Eye (tissue), 1 donor: Measurements from ENCODE around the gene ZFYVE21.

ENCODE experiments used
- DNase-seq: peaks from one replicate; pipeline ENCODE4 v3.0.0-alpha.2; 2015

ZFYVE21 gene

DNA sequence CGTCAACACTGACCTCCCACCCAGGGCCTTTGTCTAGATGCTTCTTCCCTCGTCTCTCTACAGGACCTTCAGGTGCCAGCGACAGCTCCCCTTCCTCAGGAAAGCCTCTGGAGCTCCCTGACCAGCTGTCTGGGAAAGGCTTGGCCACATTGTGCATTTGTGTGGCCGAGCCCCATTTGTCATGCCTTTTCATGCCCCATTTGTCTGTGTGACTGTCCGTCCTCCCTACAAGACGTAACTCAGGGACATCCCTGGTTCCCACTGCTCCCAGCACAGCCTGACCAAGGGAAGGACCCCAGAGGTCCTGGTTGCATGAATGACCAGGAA lies 23.8 kb downstream of the ZFYVE21 start:
- no peak for DNase-seq

GRCh38 chr14:103739793-103740501 lies 24.3 kb downstream of the ZFYVE21 start:
- DNase-seq: no peak

GRCh38 chr14:103740991-103741689 lies 25.5 kb downstream of the ZFYVE21 start:
- DNase-seq: no peak

GRCh38 chr14:103741876-103742275 lies 26.3 kb downstream of the ZFYVE21 start:
- no peak for DNase-seq

DNA sequence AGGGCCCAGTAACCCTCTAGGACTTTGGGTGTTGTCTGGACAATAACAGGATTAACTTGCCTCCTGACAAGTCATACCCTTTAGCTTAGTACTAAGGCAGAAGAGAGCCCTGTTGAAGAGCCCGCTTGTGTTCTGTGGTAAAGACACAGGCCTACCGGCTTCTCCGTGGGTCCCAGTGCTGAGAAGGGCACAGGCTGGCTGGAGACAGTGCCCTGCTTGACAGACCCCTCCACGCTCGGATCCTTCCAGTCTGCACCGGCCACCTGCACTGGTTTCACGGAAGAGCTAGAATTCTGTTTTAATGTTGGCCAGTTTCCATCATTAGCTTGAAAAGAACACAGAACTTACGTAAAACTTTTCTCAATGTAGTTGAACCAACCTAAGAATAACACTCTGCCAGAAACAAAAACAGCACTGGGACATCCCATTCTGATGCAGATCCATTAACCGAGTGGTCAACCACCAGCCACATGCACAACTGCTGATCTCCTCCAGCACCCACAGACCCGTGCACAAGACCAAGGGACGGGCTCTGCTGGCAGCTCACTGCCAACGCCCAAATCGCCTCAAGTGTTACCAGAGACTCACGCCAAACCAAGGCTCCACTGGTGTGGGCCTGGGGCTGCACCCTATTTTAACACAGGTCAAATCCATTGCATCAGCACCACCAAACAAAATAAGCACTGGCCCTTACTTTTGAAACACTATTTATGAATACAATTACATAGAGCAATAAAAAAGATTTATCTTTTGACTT lies 27.1 kb downstream of the ZFYVE21 start:
- no peak for DNase-seq

- DNase-seq: no peak
Measured at GRCh38 chr14:103743691-103744090, 28.1 kb downstream of the ZFYVE21 start.

DNA sequence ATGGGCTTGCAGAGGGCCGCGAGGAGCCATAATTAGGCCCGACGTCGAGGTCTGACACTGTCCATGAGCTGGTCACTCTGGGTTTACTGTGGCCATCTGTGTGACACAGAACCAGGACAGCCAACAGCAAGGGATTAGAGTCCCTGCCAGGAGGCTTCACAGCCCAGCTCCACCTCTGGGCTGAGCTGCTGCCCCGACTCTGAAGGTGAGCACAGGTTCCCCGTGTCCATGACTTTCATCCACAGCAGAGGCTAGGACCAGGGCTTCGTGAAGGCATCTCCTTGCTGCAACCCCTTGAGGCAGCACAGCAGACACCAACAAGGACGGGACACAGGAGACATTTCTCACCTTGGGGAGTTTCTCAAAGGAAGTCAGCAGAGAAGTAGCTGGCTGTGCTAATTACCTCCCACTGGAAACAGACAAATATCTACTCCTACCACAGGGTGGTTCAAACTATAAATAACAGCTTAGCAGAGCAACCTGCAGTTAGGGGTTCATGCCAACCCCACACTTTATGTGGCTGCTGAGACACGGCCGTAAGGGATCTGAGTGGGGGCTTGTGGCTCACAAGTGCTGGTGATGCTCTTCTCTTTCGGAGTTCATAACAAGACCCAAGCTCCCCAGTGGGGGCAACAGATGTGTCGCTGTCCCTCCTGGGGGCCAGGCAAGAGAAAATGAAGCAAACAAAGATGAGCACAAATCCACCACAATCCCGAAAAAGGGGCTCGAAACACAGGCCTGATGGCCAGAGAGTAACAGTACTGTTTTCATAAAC lies 29.2 kb downstream of the ZFYVE21 start:
- DNase-seq: no peak

DNA sequence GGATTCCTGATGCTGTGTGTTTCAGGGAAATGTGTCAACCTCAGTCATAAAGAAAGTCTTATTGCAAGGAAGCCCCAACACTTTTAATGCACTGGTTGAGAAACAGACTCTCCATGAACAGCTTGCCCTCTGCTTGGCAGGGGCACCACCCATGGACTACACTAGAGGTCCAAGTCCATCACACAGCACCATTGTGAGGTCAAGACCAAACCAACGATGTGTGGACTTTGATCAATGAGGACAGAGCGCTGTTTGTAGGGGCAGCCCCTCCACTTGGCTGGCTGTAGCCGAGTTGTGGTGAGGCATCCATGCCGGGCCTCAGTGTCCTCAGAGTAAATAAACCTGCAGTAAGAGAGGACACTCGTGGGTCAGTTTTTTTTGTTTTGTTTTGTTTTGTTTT lies 29.8 kb downstream of the ZFYVE21 start:
- no peak for DNase-seq

DNA sequence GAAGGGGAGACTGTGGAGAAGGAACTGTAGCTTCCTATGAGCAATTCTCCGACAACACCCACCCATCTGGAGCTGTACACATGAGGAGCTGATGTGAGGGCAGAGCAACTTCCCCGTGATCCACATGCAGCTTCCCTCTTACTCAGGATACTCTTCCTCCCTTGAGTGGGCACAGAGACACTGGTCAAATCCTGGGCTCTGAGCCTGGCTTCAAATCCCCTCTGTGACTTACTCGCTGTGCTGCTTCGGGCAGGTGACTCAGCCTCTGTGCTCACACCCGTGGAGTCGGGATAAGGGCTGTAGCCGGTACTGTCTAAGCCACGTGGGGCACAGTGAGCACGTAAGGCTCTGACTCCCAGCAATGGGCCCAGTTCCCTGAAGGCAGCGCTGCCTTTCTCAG lies 31.1 kb downstream of the ZFYVE21 start:
- DNase-seq: no peak

- no peak for DNase-seq
Measured at GRCh38 chr14:103748534-103748857, 32.9 kb downstream of the ZFYVE21 start.

- DNase-seq: no peak
Measured at GRCh38 chr14:103749452-103749851, 33.8 kb downstream of the ZFYVE21 start.

- no peak for DNase-seq
Measured at GRCh38 chr14:103749860-103750259, 34.2 kb downstream of the ZFYVE21 start.

DNA sequence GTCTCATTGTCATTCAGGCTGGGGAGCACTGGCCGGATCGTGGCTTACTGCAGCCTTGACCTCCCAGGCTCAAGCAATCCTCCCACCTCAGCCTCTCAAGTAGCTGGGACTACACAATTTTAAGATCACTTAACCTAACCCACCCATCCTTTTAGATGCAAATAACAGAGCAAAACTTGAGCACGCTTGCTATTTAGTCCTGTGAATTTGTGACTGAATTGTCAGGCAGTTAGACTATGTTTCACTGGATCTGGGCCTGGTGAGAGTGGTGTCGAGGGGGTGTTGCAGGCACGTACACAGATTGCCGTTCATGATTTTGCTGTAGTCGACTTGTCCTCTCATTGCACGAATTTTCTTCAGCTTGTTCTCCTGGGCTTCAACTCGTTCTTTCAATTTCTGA lies 38.2 kb downstream of the ZFYVE21 start:
- DNase-seq: no peak

DNA sequence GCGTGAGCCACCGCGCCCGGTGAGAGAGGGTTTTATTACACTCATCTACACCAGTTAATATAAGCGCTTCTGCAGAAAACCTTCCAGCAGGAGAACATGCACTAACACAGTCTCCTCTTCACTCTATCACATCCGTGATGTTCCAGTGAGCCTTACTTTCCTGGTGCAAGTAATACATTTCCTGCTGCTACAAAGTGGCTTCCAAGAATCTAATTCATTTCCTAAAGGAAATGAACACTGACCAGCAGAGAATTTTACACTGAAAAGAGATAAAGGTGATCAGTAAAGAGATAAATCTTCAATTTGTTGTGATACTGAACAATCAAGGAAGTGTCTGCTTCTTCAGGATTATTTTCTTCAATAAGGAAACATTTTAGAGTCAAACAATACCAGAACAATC lies 39.5 kb downstream of the ZFYVE21 start:
- DNase-seq: no peak

GRCh38 chr14:103758059-103758776 lies 42.6 kb downstream of the ZFYVE21 start:
- no peak for DNase-seq

- DNase-seq: no peak
Measured at GRCh38 chr14:103762036-103762435, 46.4 kb downstream of the ZFYVE21 start.

DNA sequence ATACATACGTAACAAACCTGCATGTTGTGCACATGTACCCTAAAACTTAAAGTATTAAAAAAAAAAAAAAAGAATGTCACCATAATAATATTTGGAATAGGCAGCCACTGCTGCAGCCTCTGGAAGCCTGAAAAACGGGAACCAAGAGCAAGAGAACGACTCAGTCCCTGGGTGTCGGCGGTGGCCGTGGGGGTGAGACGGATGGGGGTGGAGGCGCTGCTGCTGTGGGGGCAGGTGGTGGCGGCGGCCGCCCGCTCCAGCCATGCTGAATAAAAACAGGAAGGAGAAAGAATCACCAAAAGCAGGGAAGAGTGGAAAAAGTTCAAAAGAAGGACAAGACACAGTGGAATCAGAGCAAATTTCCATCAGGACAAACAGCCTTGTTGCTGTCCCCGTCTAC lies 46.9 kb downstream of the ZFYVE21 start:
- DNase-seq: no peak

DNA sequence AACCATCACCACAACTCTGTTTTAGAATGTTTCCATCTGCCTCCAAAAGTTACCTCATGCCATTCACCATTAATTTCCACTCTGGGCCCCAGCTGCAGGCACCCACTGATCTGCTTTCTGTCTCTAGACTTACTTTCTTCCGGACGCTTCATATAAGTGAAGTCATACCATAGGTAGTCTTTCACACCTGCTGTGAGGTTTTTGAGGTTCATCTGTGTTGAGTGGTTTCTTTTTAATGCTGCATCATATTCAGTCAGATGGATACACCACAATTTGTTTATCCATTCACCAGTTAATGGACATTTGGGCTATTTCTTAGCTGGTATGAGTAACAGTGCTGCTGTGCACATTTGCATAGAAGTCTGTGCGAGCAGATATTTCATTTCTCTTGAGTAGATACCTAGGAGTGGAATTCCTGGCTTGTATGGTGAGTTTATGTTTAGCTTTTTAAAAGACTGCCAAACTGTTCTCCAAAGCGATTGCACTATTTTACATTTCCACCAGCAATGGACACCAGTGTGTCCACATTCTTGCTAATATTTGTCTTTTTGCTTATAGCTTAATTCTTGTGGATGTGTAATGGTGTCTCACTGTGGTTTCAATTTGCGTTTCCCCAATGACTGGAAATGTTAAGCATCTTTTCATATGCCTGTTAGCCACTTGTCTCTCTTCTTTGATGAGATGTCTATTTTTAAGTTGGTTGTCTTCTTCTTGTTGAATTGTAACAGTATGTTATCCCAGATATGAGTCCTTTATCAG lies 48.3 kb downstream of the ZFYVE21 start:
- no peak for DNase-seq

DNA sequence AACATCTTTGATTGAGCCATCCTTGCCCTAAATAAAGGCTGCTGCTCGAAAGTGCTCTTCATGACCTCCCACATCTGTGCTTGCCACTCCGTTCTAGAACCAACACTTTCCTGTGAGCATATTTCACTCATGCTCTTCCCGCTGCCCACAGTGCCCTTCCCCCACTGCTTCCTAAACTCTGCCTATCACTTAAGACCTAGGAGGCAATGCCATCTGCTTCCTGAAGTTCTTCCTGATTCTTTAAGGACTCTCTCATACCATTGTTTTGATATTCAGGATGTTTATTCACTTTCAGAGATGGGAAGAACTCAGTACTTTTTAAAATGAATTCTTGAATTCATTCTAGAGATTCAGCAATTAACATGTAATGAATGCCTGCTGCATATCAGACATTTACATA lies 49.9 kb downstream of the ZFYVE21 start:
- DNase-seq: no peak

DNA sequence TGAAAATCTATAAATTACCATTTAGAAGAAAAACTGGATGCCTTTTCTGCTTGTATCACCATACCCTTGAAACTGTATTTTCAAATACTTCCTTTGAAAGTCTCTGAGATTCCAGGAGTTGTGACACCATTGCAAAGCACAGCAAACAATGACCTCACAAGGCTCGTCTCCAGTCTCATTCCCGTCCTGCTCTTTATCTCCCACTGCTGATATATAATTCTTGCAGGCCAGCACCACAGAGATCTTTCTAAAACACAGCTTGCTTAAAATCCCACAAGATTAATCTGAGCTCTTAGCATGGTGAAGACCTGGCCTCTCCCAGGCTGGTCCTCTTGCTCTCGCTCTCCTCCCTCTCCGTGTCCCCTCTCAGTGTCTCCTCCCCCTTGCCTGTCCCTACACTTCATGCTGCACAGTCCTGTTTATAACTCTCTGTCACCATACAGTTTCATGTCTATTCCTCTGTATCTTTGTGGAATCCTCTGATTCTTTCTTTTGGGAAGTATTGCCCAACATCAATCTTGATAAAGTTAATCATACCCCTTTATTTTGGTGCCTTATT lies 51.8 kb downstream of the ZFYVE21 start:
- no peak for DNase-seq

DNA sequence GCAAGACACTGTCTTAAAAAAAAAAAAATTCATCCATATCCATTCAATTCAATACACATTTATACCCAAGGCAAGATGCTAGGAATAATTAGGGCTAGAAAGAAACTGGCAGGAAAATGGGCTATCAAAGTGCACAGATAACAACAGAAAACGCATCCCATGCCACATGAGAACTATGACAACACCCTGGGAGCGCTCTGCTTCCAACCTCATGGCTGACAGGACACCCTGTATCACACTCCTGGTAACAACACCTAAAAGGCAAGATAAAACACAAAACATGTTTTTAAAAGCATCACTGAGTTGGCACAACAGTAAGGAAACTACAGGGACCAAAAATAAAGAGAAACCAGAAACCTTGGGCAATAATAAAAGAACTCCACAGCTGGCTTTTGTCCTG lies 54.9 kb downstream of the ZFYVE21 start:
- no peak for DNase-seq

DNA sequence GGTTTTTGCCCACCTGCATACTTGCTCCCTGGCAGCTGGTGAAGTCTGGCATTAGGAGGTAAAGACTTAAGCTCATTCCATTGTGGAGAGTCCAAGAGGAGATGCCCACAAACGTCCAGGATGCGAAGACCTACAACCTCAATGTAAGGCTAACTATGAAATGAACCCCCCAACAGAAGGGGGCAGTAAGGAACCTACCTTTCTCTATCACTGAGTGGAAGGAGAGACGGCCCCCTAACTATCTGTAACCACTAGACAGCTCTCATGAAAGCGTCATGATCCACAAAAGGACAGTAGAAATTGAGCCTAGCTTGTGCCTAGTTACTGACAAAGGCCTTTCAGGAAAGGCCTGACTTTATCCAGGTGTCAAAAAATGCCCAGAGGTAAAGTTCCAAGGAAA lies 55.3 kb downstream of the ZFYVE21 start:
- no peak for DNase-seq
